Duodenal mucosa (tissue), 2 donors: ENCODE measurements around the gene SLC26A11.
"Not testable (repeated sequence)": the region's sequence is repeated elsewhere in the genome, so short reads cannot be mapped to it uniquely, and the experiment has no call there.

Experiments
- H3K27ac ChIP-seq: one replicate; pipeline ENCODE4 v1.7.0; 2013; ENCODE audit warnings: low read depth, low read length
- H3K27me3 ChIP-seq, 2 donors: one replicate each; pipeline ENCODE4 v1.7.0; 2013; ENCODE audit warnings: low read length in 2 of 2, control low read depth in 1 of 2; ENCODE audit not compliant: insufficient read depth in 2 of 2, control insufficient read depth in 1 of 2
- H3K36me3 ChIP-seq, 2 donors: one replicate each; pipeline ENCODE4 v1.7.0; 2013; ENCODE audit warnings: low read length in 2 of 2, control low read depth in 1 of 2; ENCODE audit not compliant: insufficient read depth in 2 of 2, control insufficient read depth in 1 of 2
- H3K4me1 ChIP-seq, 2 donors: one replicate each; pipeline ENCODE4 v1.7.0; 2013; ENCODE audit warnings: low read length in 2 of 2, control low read depth in 1 of 2; ENCODE audit not compliant: insufficient read depth in 2 of 2, control insufficient read depth in 1 of 2
- H3K4me3 ChIP-seq, 2 donors: one replicate each; pipeline ENCODE4 v1.7.0; 2013; ENCODE audit warnings: low read length in 2 of 2, low read depth in 1 of 2
- H3K9ac ChIP-seq, 2 donors: one replicate each; pipeline ENCODE4 v1.7.0; 2013; ENCODE audit warnings: low read length in 2 of 2, low read depth in 1 of 2
- H3K9me3 ChIP-seq, 2 donors: one replicate each; pipeline ENCODE4 v1.7.0; 2013; ENCODE audit warnings: low read length in 2 of 2, control low read depth in 1 of 2; ENCODE audit not compliant: control insufficient read depth in 1 of 2

SLC26A11 gene

DNA sequence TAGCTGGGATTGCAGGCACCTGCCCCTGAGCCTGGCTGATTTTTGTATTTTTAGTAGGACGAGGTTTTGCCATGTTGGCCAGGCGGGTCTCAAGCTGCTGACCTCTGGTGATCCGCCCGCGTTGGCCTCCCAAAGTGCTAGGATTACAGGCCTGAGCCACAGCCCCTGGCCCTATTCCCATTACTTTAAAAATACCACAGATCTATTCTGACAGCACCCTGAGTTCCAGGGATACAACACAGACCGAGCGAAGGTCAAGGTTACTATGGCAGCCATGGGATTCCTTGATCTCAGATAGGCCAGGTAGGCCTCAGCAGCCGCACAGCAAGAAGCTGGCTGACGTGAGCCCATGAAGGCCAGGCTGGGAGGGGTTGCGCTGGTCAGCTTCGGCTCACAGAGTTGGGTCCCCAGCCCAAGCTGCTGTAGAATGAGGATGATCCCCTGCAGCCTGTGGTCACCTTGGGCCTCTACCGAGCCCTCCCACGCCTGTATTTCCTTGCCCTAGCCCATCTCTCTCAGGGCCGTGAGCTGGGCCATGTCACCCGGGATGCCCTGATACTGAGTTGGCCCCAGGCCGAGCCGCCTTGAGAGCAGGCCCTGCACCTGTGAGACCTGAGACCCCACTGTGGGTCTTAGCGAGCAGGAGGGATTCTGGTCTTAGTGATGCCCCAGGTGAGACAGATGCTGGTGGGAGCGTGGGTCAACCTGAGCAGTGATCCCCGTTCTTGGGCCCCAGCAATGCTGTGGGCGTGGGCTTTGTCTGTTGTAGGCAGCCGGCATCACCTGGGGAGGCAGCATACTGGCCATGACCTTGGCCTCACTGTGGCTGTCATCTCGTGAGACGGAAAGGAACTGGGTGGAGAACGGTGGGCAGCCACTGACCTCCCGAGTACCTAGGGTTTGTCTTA lies 23.6 kb downstream of the SLC26A11 start:
- no peaks in the 10 kb centered on the region for H3K27me3 ChIP-seq
- no peaks in the 10 kb centered on the region for H3K4me1 ChIP-seq
- no peaks in the 10 kb centered on the region for H3K9me3 ChIP-seq
- no peak overlapping the region for H3K4me3 ChIP-seq
- peaks cover 5 to 14% of the 10 kb centered on the region in 2 donors for H3K36me3 ChIP-seq
- no peak overlapping the region for H3K9ac ChIP-seq
- no peak overlapping the region for H3K27ac ChIP-seq

DNA sequence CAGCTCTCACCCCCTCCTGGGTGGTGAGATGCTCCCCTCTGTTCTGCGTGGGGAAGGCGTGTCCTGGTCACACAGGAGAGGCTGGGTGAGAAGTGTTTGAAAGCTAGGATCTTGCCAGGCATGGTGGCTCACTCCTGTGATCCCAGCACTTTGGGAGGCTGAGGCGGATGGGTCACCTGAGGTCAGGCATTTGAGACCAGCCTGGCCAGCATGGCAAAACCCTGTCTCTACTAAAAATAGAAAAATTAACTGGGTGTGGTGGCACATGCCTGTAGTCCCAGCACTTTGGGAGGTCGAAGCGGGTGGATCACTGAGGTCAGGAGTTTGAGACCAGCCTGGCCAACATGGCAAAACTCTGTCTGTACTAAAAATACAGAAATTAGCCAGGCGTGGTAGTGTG lies 24.2 kb downstream of the SLC26A11 start:
- H3K9me3 ChIP-seq, H3K27ac ChIP-seq, H3K9ac ChIP-seq, H3K4me1 ChIP-seq, H3K27me3 ChIP-seq, H3K4me3 ChIP-seq: not testable (repeated sequence)
- peaks cover 5 to 14% of the 10 kb centered on the region in 2 donors for H3K36me3 ChIP-seq

DNA sequence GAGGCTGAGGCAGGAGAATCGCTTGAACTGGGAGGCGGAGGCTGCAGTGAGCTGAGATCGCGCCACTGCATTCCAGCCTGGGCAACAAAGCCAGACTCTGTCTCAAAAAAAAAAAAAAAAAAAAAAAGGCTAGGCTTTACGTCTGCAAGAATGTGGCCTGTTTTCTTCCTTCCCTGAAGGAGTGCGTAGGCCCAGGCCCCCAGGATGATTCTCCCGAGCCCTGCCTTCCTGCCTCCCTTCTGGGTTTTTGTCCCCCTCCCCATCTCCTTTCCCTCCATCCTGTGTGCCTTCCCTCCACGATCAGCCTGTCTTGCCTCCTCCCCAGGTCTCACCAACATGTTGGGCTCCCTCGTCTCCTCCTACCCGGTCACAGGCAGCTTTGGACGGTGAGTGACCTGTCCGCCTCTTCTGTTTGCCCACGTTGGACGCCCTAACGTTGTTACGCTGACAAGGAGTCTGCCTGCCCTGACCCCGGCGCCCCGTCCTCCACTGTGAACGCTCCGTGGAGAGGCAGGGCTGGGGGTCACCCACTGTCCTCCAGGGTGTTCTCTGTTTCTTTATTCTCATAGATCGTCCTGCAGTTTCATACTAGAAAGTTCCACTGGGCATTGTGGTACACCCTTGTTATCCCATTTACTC lies 24.8 kb downstream of the SLC26A11 start:
- no peak overlapping the region for H3K27ac ChIP-seq
- no peaks in the 10 kb centered on the region for H3K9me3 ChIP-seq
- peaks cover 5 to 14% of the 10 kb centered on the region in 2 donors for H3K36me3 ChIP-seq
- no peak overlapping the region for H3K4me3 ChIP-seq
- H3K9ac ChIP-seq = no peak overlapping the region
- no peaks in the 10 kb centered on the region for H3K4me1 ChIP-seq
- H3K27me3 ChIP-seq = no peaks in the 10 kb centered on the region

DNA sequence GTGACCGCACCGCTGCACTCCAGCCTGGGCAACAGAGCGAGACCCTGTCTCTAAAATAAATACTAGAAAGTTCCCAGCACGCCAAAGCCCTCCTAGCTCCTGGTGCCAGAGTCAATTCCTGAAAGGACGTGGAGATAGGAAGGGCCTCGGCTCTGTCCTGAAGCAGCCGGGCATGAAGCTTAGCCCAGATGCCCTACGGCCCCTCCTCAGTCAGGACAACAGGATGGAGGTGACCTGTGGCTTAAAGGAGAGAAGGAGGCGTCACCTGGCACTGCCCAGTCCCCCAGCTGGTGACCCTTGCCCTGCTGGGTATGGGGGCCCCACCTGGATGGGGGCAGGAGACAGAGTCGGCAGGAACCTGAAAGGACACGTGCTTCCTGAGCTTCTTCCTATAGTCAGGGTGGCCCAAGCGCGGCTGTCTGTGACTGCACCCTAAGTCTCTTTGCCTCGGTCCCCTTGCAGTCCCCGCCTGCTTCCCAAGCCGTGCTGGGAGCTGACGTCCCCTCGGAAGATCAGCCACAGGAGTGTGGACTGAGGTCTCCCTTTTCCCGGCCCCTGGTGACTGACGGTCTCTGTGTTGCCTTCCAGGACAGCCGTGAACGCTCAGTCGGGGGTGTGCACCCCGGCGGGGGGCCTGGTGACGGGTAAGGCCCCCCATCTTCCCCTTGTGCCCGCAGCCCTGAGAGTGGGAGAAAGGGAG lies 25.5 kb downstream of the SLC26A11 start:
- Histone ChIP-seq H3K36me3 (peaks cover 5 to 14% of the 10 kb centered on the region in 2 donors), H3K27me3 (no peaks in the 10 kb centered on the region), H3K4me1 (no peaks in the 10 kb centered on the region), H3K4me3 (no peak overlapping the region), H3K9ac (no peak overlapping the region), H3K27ac (no peak overlapping the region), H3K9me3 (no peaks in the 10 kb centered on the region)

DNA sequence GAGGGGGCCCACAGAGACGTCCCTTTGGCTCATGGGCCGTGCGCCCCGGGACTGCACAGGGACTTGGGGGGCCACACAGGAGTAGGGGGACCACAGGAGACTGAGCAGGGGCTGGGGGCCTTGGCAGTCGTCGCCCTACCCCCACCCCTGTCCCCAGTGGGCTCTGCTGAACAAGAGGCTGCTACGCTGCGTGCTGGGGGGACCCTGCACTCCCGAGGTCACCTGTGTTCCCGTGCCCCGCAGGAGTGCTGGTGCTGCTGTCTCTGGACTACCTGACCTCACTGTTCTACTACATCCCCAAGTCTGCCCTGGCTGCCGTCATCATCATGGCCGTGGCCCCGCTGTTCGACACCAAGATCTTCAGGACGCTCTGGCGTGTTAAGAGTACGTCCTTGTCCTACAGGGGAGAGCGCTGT lies 26.0 kb downstream of the SLC26A11 start:
- H3K27ac ChIP-seq = no peak overlapping the region
- peaks cover 5 to 14% of the 10 kb centered on the region in 2 donors for H3K36me3 ChIP-seq
- H3K27me3 ChIP-seq = no peaks in the 10 kb centered on the region
- no peaks in the 10 kb centered on the region for H3K4me1 ChIP-seq
- no peak overlapping the region for H3K4me3 ChIP-seq
- H3K9ac ChIP-seq = no peak overlapping the region
- no peaks in the 10 kb centered on the region for H3K9me3 ChIP-seq

DNA sequence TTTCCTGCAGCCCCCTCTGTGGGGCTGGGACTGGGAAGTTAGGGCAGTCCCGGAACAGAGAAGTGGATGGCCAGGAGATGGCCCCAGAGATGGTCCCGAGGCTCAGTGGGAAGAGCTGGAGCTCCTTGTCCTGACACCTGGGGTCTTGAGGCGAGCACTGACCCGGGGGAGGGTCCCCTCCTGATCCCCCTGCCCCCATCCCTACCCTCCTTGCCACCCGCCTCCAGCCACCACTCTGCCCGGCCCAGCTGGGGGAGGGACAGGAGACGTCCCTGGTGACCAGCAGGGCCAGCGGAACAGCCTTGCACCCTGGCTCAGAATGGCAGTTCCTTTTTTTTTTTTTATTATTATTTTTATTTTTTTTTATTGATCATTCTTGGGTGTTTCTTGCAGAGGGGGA lies 26.5 kb downstream of the SLC26A11 start:
- Histone ChIP-seq H3K4me3 (no peak overlapping the region), H3K9me3 (no peaks in the 10 kb centered on the region), H3K36me3 (peaks cover 5 to 14% of the 10 kb centered on the region in 2 donors), H3K4me1 (no peaks in the 10 kb centered on the region), H3K27me3 (no peaks in the 10 kb centered on the region), H3K9ac (no peak overlapping the region), H3K27ac (no peak overlapping the region)

DNA sequence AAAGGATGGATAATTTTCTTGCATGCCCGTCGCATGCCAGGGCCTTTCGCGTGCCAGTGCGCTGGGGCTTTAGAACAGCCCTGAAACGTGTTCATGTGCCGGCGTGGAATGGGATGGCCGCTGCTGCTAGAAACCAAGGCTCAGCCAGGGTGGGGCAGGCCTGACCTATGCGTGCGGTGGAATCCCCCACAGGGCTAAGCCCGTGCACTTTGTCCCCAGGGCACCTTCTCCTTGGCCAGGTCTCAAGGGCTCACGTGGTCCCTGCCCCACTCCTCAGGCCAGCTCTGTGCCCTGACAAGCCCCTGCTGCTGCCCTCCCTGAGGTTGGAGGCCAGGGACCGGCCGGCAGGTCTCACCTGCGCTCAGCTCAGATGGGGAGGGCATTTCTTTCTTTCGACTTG lies 27.3 kb downstream of the SLC26A11 start:
- H3K9ac ChIP-seq = no peak overlapping the region
- no peaks in the 10 kb centered on the region for H3K27me3 ChIP-seq
- no peaks in the 10 kb centered on the region for H3K9me3 ChIP-seq
- H3K36me3 ChIP-seq = peaks cover 5 to 14% of the 10 kb centered on the region in 2 donors
- H3K4me3 ChIP-seq = no peak overlapping the region
- no peaks in the 10 kb centered on the region for H3K4me1 ChIP-seq
- H3K27ac ChIP-seq = no peak overlapping the region

DNA sequence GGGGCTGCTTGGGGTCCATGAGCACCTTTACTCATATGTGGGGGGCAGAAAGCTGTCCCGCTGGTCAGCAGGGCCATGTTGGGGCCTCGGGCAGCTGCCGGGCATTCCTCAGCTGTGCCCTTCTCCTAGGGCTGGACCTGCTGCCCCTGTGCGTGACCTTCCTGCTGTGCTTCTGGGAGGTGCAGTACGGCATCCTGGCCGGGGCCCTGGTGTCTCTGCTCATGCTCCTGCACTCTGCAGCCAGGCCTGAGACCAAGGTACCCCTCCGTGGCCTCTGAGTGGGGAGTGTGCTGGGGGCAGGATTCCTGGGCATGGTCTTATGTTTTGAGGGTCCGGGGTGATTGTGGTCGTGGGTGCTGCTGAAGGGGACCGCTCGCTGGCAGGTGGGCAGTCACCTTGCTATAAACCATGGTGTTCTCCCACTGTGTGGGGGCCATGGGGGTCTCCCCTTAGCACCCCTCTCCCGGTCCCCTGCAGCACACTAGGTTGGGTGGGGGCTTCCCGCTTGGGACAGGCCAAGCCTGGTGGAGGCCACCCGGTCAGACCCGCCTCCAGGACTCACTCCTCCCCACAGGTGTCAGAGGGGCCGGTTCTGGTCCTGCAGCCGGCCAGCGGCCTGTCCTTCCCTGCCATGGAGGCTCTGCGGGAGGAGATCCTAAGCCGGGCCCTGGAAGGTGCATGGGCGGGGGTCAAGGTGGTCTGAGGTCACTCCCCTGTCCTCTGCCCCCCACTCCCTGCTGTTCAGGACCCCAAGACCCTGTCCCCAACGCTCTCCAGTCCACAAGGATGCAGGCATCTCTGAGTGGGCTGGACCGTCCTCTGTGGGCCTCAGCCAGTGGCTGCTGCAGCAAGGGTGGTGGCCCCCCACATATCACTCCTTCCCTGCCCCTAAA lies 28.0 kb downstream of the SLC26A11 start:
- Histone ChIP-seq H3K4me1 (no peaks in the 10 kb centered on the region), H3K4me3 (no peak overlapping the region), H3K9ac (no peak overlapping the region), H3K27me3 (no peaks in the 10 kb centered on the region), H3K27ac (no peak overlapping the region), H3K36me3 (peaks cover 5 to 14% of the 10 kb centered on the region in 2 donors), H3K9me3 (no peaks in the 10 kb centered on the region)

DNA sequence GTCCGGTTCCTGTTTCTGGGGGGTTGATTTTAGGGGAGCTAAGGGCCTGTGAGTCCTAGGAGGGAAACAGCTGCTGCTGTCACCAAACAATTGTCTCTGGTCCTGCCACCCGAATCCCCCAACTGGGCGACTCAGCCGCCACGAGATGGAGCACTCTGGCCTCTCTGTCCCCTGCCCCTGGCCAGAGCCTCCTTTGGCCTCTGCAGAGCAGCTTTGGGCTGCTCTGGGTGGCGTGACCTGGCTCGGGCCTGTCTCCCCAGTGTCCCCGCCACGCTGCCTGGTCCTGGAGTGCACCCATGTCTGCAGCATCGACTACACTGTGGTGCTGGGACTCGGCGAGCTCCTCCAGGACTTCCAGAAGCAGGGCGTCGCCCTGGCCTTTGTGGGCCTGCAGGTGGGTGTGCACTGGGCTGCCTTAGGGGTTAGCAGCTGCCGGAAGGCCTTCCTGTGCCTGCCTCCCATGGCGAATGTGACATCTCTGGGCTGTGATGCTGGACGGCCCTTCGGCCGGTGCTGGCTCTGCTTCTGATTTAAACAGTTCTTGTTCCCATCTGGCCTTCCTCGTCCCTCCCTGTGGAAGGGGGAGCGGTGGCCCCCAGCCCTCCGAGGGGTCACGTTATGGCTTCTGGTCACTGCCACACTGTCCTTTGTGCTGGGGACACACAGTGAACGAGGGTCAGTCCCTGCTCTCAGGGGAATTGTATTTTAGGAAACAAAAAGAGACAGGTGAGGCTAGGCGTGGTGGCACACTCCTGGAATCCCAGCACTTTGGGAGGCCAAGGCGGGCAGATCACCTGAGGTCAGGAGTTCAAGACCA lies 28.9 kb downstream of the SLC26A11 start:
- no peak overlapping the region for H3K4me3 ChIP-seq
- H3K9me3 ChIP-seq = no peaks in the 10 kb centered on the region
- H3K9ac ChIP-seq = no peak overlapping the region
- no peaks in the 10 kb centered on the region for H3K27me3 ChIP-seq
- H3K36me3 ChIP-seq = peaks cover 0 to 14% of the 10 kb centered on the region in 2 donors
- no peaks in the 10 kb centered on the region for H3K4me1 ChIP-seq
- H3K27ac ChIP-seq = no peak overlapping the region
